ENCODE results near the gene SDK2. TPM values are rescaled to one million over a fixed set of nuclear protein-coding genes. Genes with fewer than 3 reads are reported as not detected.
A peak's percentile ranks its signal among the peaks of the same experiment; 100 is the strongest.

The SDK2 gene
- total and polyA plus RNA-seq, 9 of the 15 experiments (the other 6 are each of a cell fraction or from before 2014, with no cell fraction given), result 0.04 TPM; not detected in 8

DNA sequence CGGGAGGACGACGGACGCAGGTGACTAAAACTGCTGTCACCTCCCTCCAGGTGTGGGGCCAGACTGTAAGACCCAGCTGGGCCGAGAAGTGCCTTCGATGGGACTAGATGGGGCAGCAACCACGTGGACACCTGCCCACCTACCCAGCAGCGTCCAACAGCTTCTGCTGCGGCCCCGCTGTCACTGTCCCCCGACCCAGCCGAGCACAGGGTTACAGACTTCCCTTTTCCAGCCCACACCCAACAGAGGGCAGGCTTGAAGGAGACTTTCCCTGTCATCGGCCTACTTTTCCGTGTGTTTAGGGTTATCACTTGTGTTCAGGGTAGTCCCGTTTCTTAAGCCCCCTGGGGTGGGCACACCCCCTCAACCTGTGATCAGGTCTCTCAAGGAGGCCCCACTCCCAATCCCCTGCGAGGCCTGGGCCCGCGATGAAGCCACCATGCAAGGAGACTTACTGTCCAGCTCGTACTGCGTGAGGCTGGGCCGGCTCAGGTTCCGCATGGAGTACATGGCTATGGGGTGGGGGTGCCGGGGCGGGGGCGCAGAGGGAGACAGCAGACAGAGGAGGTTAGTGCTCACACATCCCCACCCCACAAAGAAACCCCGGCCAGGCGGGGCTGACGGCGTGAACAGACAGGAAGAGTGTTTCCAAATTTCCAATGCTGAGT, 263.7 kb downstream of the SDK2 start:
- no peak overlapping the region for H3K9ac ChIP-seq (ENCODE audit: insufficient read depth in 1 of 2, low read depth in 2 of 2, low read length in 2 of 2)
- no peaks in the 10 kb centered on the region for H3K36me3 ChIP-seq (ENCODE audit: control insufficient read depth, insufficient read depth, low read length)
- no peaks in the 10 kb centered on the region for H3K9me1 ChIP-seq (ENCODE audit: control insufficient read depth, insufficient read depth, low read length)
- H3K27me3 ChIP-seq (ENCODE audit: control insufficient read depth in 2 of 2, insufficient read depth in 2 of 2, low read length in 2 of 2), result peaks cover 35 to 61% of the 10 kb centered on the region in 2 experiments; a peak in 4 of 5 replicates
- ATAC-seq (peak; percentile 67), DNase-seq (ENCODE audit: extremely low read depth in 1 of 4, low spot score in 3 of 4) (no peak), FAIRE-seq (no peak)
- CTCF ChIA-PET (ENCODE audit: low intra/inter-chr PET ratio), result no interaction called here
- in situ Hi-C loops (cut with MboI) (no loop called here), intact Hi-C loops (cut with micrococcal nuclease) (no loop called here)
- no peaks in the 10 kb centered on the region for H3K79me2 ChIP-seq (ENCODE audit: control insufficient read depth, insufficient read depth, low read length)
- 8% methylated on average over 15 of the region's 29 CpGs for WGBS (ENCODE audit: insufficient coverage, low coverage, missing lambda C conversion rate)
- H4K20me1 ChIP-seq (replicated peaks; ENCODE audit: control insufficient read depth, insufficient read depth, low read length), result peaks cover 7% of the 10 kb centered on the region; the same call in 1 of the 2 replicates
- H3K4me3 ChIP-seq, result no peak overlapping the region
- H3K27ac ChIP-seq (ENCODE audit: extremely low read depth, low read depth, low read length), result no peak overlapping the region
- POLR2A ChIA-PET, result interaction anchor here (0.6 to 0.7 kb wide), 3 partner anchors 12 to 398 kb away, joined by 3 to 4 read pairs (median 4); no protein-coding TSS in a partner anchor
- H2AFZ ChIP-seq (ENCODE audit: low read depth, low read length), result no peak overlapping the region
- H3K9me3 ChIP-seq (replicated peaks; ENCODE audit: control insufficient read depth, insufficient read depth, low read depth, low read length), result no peaks in the 10 kb centered on the region
- no TSS peak for BruUV-seq (replicated peaks)
- TF ChIP-seq SPI1 (IDR thresholded peaks at IDR 0.05; ENCODE audit: borderline replicate concordance, low read depth, low read length) (peak; percentile 68; the same call in 1 of the 2 replicates), SIN3B (IDR thresholded peaks at IDR 0.05; ENCODE audit: low read depth) (no peak)
- H3K4me2 ChIP-seq (ENCODE audit: insufficient read depth, low read length), result no peak overlapping the region
- peaks cover 0 to 14% of the 10 kb centered on the region in 2 experiments; a peak in 2 of 5 replicates for H3K4me1 ChIP-seq (replicated peaks in 1 of 2; ENCODE audit: control insufficient read depth in 2 of 2, insufficient read depth in 2 of 2, low read length in 2 of 2)

DNA sequence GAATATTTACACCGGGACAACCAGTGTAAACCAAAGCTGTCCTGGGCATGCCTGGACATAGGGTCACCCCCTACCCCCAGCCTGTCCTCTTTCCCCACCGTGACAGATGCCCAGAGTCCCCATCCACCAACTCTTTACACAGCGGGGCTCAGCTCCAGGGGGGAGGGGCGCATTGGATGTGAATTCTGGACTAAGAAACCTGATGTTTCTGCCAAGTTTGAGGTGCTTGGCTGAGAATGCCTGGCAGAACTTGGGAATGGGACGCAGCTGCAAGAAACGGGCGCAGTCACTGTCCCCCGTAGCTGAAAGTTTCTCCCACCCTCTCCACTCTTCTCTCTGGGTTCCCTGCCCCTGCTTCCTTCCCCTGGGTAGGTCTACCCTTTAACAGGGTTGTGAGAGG, 264.4 kb downstream of the SDK2 start:
- H3K27me3 ChIP-seq (ENCODE audit: control insufficient read depth in 2 of 2, insufficient read depth in 2 of 2, low read length in 2 of 2), result peaks cover 35 to 53% of the 10 kb centered on the region in 2 experiments; a peak in 4 of 5 replicates
- H2AFZ ChIP-seq (ENCODE audit: low read depth, low read length), result no peak overlapping the region
- no peaks in the 10 kb centered on the region for H3K79me2 ChIP-seq (ENCODE audit: control insufficient read depth, insufficient read depth, low read length)
- peaks cover 0 to 14% of the 10 kb centered on the region in 2 experiments; a peak in 2 of 5 replicates for H3K4me1 ChIP-seq (replicated peaks in 1 of 2; ENCODE audit: control insufficient read depth in 2 of 2, insufficient read depth in 2 of 2, low read length in 2 of 2)
- ChIA-PET CTCF (ENCODE audit: low intra/inter-chr PET ratio) (no interaction called here), POLR2A (interaction anchor here (0.6 to 0.7 kb wide), 3 partner anchors 13 to 398 kb away, joined by 3 to 4 read pairs (median 4); no protein-coding TSS in a partner anchor)
- no peak overlapping the region for H3K4me3 ChIP-seq
- H3K9ac ChIP-seq (ENCODE audit: insufficient read depth in 1 of 2, low read depth in 2 of 2, low read length in 2 of 2), result no peak overlapping the region
- DNase-seq (ENCODE audit: extremely low read depth in 1 of 4, low spot score in 3 of 4) (no peak), ATAC-seq (no peak; the same call in 2 of the 3 replicates), FAIRE-seq (no peak)
- H3K9me3 ChIP-seq (replicated peaks; ENCODE audit: control insufficient read depth, insufficient read depth, low read depth, low read length), result no peaks in the 10 kb centered on the region
- no peaks in the 10 kb centered on the region for H3K9me1 ChIP-seq (ENCODE audit: control insufficient read depth, insufficient read depth, low read length)
- H3K4me2 ChIP-seq (ENCODE audit: insufficient read depth, low read length), result no peak overlapping the region
- 19% methylated on average over 8 of the region's 8 CpGs for WGBS (ENCODE audit: insufficient coverage, low coverage, missing lambda C conversion rate)
- no TSS peak for BruUV-seq (replicated peaks)
- no peak overlapping the region for H3K27ac ChIP-seq (ENCODE audit: extremely low read depth, low read depth, low read length)
- peaks cover 7% of the 10 kb centered on the region; the same call in 1 of the 2 replicates for H4K20me1 ChIP-seq (replicated peaks; ENCODE audit: control insufficient read depth, insufficient read depth, low read length)
- intact Hi-C loops (cut with micrococcal nuclease), result no loop called here
- in situ Hi-C loops (cut with MboI), result no loop called here
- H3K36me3 ChIP-seq (ENCODE audit: control insufficient read depth, insufficient read depth, low read length), result no peaks in the 10 kb centered on the region
- no peak for TF ChIP-seq POLR2A (conservative IDR thresholded peaks at IDR 0.05)
- no peak for TF ChIP-seq FOXP1 (CRISPR knock-in tag; IDR thresholded peaks at IDR 0.05)
- no peak for TF ChIP-seq ZNF253 (CRISPR knock-in tag; conservative IDR thresholded peaks at IDR 0.05)
- TF ChIP-seq, protein P1, sequence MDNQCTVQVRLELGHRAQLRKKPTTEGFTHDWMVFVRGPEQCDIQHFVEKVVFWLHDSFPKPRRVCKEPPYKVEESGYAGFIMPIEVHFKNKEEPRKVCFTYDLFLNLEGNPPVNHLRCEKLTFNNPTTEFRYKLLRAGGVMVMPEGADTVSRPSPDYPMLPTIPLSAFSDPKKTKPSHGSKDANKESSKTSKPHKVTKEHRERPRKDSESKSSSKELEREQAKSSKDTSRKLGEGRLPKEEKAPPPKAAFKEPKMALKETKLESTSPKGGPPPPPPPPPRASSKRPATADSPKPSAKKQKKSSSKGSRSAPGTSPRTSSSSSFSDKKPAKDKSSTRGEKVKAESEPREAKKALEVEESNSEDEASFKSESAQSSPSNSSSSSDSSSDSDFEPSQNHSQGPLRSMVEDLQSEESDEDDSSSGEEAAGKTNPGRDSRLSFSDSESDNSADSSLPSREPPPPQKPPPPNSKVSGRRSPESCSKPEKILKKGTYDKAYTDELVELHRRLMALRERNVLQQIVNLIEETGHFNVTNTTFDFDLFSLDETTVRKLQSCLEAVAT (IDR thresholded peaks at IDR 0.05), result no peak
- no peak for TF ChIP-seq U2AF1 (optimal IDR thresholded peaks at IDR 0.05; ENCODE audit: low read depth, low read length)
- TF ChIP-seq, protein P2, sequence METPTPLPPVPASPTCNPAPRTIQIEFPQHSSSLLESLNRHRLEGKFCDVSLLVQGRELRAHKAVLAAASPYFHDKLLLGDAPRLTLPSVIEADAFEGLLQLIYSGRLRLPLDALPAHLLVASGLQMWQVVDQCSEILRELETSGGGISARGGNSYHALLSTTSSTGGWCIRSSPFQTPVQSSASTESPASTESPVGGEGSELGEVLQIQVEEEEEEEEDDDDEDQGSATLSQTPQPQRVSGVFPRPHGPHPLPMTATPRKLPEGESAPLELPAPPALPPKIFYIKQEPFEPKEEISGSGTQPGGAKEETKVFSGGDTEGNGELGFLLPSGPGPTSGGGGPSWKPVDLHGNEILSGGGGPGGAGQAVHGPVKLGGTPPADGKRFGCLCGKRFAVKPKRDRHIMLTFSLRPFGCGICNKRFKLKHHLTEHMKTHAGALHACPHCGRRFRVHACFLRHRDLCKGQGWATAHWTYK (CRISPR knock-in tag; IDR thresholded peaks at IDR 0.05), result no peak
- TF ChIP-seq HDAC3 (IDR thresholded peaks at IDR 0.05; ENCODE audit: borderline replicate concordance, partially characterized antibody), result no peak
- TF ChIP-seq PHB2 (IDR thresholded peaks at IDR 0.05; ENCODE audit: low read depth), result no peak
- TF ChIP-seq, protein P3, sequence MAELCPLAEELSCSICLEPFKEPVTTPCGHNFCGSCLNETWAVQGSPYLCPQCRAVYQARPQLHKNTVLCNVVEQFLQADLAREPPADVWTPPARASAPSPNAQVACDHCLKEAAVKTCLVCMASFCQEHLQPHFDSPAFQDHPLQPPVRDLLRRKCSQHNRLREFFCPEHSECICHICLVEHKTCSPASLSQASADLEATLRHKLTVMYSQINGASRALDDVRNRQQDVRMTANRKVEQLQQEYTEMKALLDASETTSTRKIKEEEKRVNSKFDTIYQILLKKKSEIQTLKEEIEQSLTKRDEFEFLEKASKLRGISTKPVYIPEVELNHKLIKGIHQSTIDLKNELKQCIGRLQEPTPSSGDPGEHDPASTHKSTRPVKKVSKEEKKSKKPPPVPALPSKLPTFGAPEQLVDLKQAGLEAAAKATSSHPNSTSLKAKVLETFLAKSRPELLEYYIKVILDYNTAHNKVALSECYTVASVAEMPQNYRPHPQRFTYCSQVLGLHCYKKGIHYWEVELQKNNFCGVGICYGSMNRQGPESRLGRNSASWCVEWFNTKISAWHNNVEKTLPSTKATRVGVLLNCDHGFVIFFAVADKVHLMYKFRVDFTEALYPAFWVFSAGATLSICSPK (IDR thresholded peaks at IDR 0.05; ENCODE audit: borderline replicate concordance), result no peak

All from K562 (cell line).